SK-N-SH treated with all-trans-retinoic acid at 6 μM for 48 hours (cell line): ENCODE results near the gene KL.
A peak's percentile ranks its signal among the peaks of the same experiment; 100 is the strongest.

Experiments
- ATAC-seq: fragments of 200-7000 bp; cut with Tn5 transposase; 3 replicates; pipeline ENCODE4 v1.9.1; 2020; ENCODE audit warnings: mild to moderate bottlenecking, moderate library complexity
- ARNTL ChIP-seq: fragments of 450-650 bp; formaldehyde crosslinking; IDR thresholded peaks from 2 replicates; pipeline ENCODE4 v1.5.0; 2020; ENCODE audit warnings: low read depth, mild to moderate bottlenecking, moderate library complexity, borderline replicate concordance
- CREB5 ChIP-seq: fragments of 250-450 bp; sonication (Bioruptor Pico); IDR thresholded peaks from 2 replicates; pipeline ENCODE4 v1.5.1; 2020; ENCODE audit warnings: low read depth, mild to moderate bottlenecking, moderate library complexity
- CSDC2 ChIP-seq: fragments of 250-450 bp; sonication (Bioruptor Pico); IDR thresholded peaks from 2 replicates; pipeline ENCODE4 v1.5.0; 2020; ENCODE audit warnings: mild to moderate bottlenecking, moderate library complexity
- CSRNP3 ChIP-seq: fragments of 250-450 bp; sonication (Bioruptor Pico); IDR thresholded peaks from 2 replicates; pipeline ENCODE4 v1.5.1; 2021; ENCODE audit warnings: mild to moderate bottlenecking, moderate library complexity
- GLIS3 ChIP-seq: fragments of 250-450 bp; sonication (Bioruptor Pico); IDR thresholded peaks from 2 replicates; pipeline ENCODE4 v1.5.0; 2020; ENCODE audit warnings: mild to moderate bottlenecking, moderate library complexity
- ISL1 ChIP-seq: fragments of 250-450 bp; sonication (Bioruptor Pico); IDR thresholded peaks from 2 replicates; pipeline ENCODE4 v2.1.2; 2022; ENCODE audit warnings: mild to moderate bottlenecking, moderate library complexity
- OSR1 ChIP-seq: fragments of 250-450 bp; sonication (Bioruptor Pico); IDR thresholded peaks from 2 replicates; pipeline ENCODE4 v1.8.0; 2022; ENCODE audit warnings: moderate library complexity, mild to moderate bottlenecking, inconsistent platforms
- PATZ1 ChIP-seq: fragments of 250-450 bp; sonication (Bioruptor Pico); IDR thresholded peaks from 2 replicates; pipeline ENCODE4 v1.8.0; 2020; ENCODE audit warnings: mild to moderate bottlenecking, moderate library complexity, borderline replicate concordance
- POU6F1 ChIP-seq: fragments of 250-450 bp; sonication (Bioruptor Pico); IDR thresholded peaks from 2 replicates; pipeline ENCODE4 v1.8.0; 2021; ENCODE audit warnings: low read depth, mild to moderate bottlenecking, moderate library complexity, borderline replicate concordance
- PPARA ChIP-seq: fragments of 250-450 bp; sonication (Bioruptor Pico); IDR thresholded peaks from 2 replicates; pipeline ENCODE4 v1.5.0; 2020; ENCODE audit warnings: mild to moderate bottlenecking, borderline replicate concordance
- RARB ChIP-seq: fragments of 250-450 bp; sonication (Bioruptor Pico); IDR thresholded peaks from 2 replicates; pipeline ENCODE4 v1.8.0; 2021; ENCODE audit warnings: mild to moderate bottlenecking, moderate library complexity
- SNAI2 ChIP-seq: fragments of 250-450 bp; sonication (Bioruptor Pico); IDR thresholded peaks from 2 replicates; pipeline ENCODE4 v1.5.0; 2020; ENCODE audit warnings: mild to moderate bottlenecking, moderate library complexity
- TCF4 ChIP-seq: fragments of 250-450 bp; sonication (Bioruptor Pico); IDR thresholded peaks from 2 replicates; pipeline ENCODE4 v1.8.0; 2021; ENCODE audit warnings: mild to moderate bottlenecking, moderate library complexity, borderline replicate concordance
- TOX ChIP-seq: fragments of 250-450 bp; sonication (Bioruptor Pico); IDR thresholded peaks from 2 replicates; pipeline ENCODE4 v1.8.0; 2021; ENCODE audit warnings: mild to moderate bottlenecking, moderate library complexity, borderline replicate concordance
- TSHZ2 ChIP-seq: fragments of 250-450 bp; sonication (Bioruptor Pico); IDR thresholded peaks from 2 replicates; pipeline ENCODE4 v1.5.0; 2020; ENCODE audit warnings: mild to moderate bottlenecking, moderate library complexity
- ZC3H10 ChIP-seq: fragments of 250-450 bp; sonication (Bioruptor Pico); IDR thresholded peaks from 2 replicates; pipeline ENCODE4 v1.5.1; 2021; ENCODE audit warnings: mild to moderate bottlenecking, moderate library complexity
- ZFP3 ChIP-seq: fragments of 250-450 bp; sonication (Bioruptor Pico); IDR thresholded peaks from 2 replicates; pipeline ENCODE4 v1.5.0; 2020; ENCODE audit warnings: mild to moderate bottlenecking, moderate library complexity
- ZFP30 ChIP-seq: fragments of 450-650 bp; formaldehyde crosslinking; IDR thresholded peaks from 2 replicates; pipeline ENCODE4 v1.5.0; 2022; ENCODE audit warnings: mild to moderate bottlenecking, moderate library complexity
- ZNF565 ChIP-seq: fragments of 450-650 bp; formaldehyde crosslinking; conservative IDR thresholded peaks from 2 replicates; pipeline ENCODE4 v1.5.0; 2020; ENCODE audit warnings: low read depth, mild to moderate bottlenecking, moderate library complexity
- ZNF70 ChIP-seq: fragments of 450-650 bp; formaldehyde crosslinking; IDR thresholded peaks from 2 replicates; pipeline ENCODE4 v1.5.0; 2020; ENCODE audit warnings: mild to moderate bottlenecking, moderate library complexity
- ZNF8 ChIP-seq: fragments of 450-650 bp; formaldehyde crosslinking; IDR thresholded peaks from 2 replicates; pipeline ENCODE4 v1.5.0; 2020; ENCODE audit warnings: mild to moderate bottlenecking, moderate library complexity

Gene KL

GRCh38 chr13:33052506-33053280, 36.5 kb downstream of the KL start (continued):
- TF ChIP-seq CREB5 (CRISPR knock-in tag) = no peak

GRCh38 chr13:33053397-33054066, 37.3 kb downstream of the KL start:
- no peak for TF ChIP-seq PPARA (CRISPR knock-in tag)
- no peak for TF ChIP-seq ZC3H10
- TF ChIP-seq CSDC2 (CRISPR knock-in tag) = no peak
- no peak for TF ChIP-seq RARB
- no peak for TF ChIP-seq TOX (CRISPR knock-in tag)
- TF ChIP-seq SNAI2 (CRISPR knock-in tag) = no peak
- TF ChIP-seq ZFP30 = no peak
- TF ChIP-seq ARNTL = no peak
- no peak for TF ChIP-seq PATZ1
- TF ChIP-seq CSRNP3 = no peak
- no peak for TF ChIP-seq ZFP3 (CRISPR knock-in tag)
- no peak for TF ChIP-seq TSHZ2 (CRISPR knock-in tag)
- TF ChIP-seq TCF4 (CRISPR knock-in tag) = no peak
- TF ChIP-seq ZNF8 (CRISPR knock-in tag) = no peak

GRCh38 chr13:33057019-33057780, 41.0 kb downstream of the KL start:
- peak; percentile 84 for ATAC-seq
- TF ChIP-seq PATZ1 (no peak), ZNF70 (CRISPR knock-in tag) (no peak), TCF4 (CRISPR knock-in tag) (no peak), POU6F1 (CRISPR knock-in tag) (no peak), CSDC2 (CRISPR knock-in tag) (no peak), OSR1 (CRISPR knock-in tag) (no peak), PPARA (CRISPR knock-in tag) (no peak), TOX (CRISPR knock-in tag) (no peak), ZNF565 (no peak), CSRNP3 (no peak), ISL1 (CRISPR knock-in tag) (no peak), SNAI2 (CRISPR knock-in tag) (no peak), RARB (no peak), GLIS3 (no peak), ZC3H10 (no peak)

More at GRCh38 chr13:33053397-33054066, 37.3 kb downstream of the KL start:
- ATAC-seq = peak; percentile 58
